Keratinocyte (primary cell): ENCODE data around the gene ARID5B.

Source experiments
- EZH2 ChIP-seq: IDR thresholded peaks from one replicate; pipeline ENCODE4 v1.6.1; 2012; ENCODE audit warnings: inconsistent platforms, mild to moderate bottlenecking, low read length, moderate library complexity
- TF ChIP-seq, protein P1 (sequence below), 3 experiments: IDR thresholded peaks in 1 of 3; conservative IDR thresholded peaks in 1 of 3; optimal IDR thresholded peaks in 1 of 3; 2 replicates in 2 of 3; 3 replicates in 1 of 3; pipeline versions ENCODE3 to v1.5.1; 2011; ENCODE audit warnings: low read length in 3 of 3, mild to moderate bottlenecking in 3 of 3, moderate library complexity in 2 of 3, control low read depth in 1 of 3, inconsistent platforms in 1 of 3; ENCODE audit not compliant: insufficient read depth in 2 of 3; ENCODE audit errors: extremely low read depth in 1 of 3

GRCh38 chr10:62068464-62068863 is 167.0 kb downstream of the ARID5B start:
- TF ChIP-seq, protein P1, sequence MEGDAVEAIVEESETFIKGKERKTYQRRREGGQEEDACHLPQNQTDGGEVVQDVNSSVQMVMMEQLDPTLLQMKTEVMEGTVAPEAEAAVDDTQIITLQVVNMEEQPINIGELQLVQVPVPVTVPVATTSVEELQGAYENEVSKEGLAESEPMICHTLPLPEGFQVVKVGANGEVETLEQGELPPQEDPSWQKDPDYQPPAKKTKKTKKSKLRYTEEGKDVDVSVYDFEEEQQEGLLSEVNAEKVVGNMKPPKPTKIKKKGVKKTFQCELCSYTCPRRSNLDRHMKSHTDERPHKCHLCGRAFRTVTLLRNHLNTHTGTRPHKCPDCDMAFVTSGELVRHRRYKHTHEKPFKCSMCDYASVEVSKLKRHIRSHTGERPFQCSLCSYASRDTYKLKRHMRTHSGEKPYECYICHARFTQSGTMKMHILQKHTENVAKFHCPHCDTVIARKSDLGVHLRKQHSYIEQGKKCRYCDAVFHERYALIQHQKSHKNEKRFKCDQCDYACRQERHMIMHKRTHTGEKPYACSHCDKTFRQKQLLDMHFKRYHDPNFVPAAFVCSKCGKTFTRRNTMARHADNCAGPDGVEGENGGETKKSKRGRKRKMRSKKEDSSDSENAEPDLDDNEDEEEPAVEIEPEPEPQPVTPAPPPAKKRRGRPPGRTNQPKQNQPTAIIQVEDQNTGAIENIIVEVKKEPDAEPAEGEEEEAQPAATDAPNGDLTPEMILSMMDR (optimal IDR thresholded peaks at IDR 0.05 in 1 of 3, IDR thresholded peaks at IDR 0.05 in 1 of 3, conservative IDR thresholded peaks at IDR 0.05 in 1 of 3; ENCODE audit: extremely low read depth in 1 of 3, insufficient read depth in 2 of 3, low read length in 3 of 3), result no peak
- TF ChIP-seq EZH2, result no peak
